Cardiac muscle cell (in vitro differentiated cells and primary cell): ENCODE data around the gene CCM2. TPM values are rescaled to one million over a fixed set of nuclear protein-coding genes. Genes with fewer than 3 reads are reported as not detected.

ENCODE experiments used
- DNase-seq, 2 donors: peaks; one replicate each; pipeline versions ENCODE4 v3.0.0 to v3.0.0-alpha.2; 2010 to 2017; ENCODE audit warnings: low read depth in 1 of 2, low spot score in 1 of 2
- H3K27ac ChIP-seq: fragments of 200-600 bp; sonication (generic); 2 replicates; pipeline ENCODE4 v1.5.1; 2016
- H3K27me3 ChIP-seq: fragments of 200-600 bp; sonication (generic); 2 replicates; pipeline ENCODE4 v1.6.0; 2016; ENCODE audit warnings: control low read depth
- H3K36me3 ChIP-seq: fragments of 200-600 bp; sonication (generic); 2 replicates; pipeline ENCODE4 v1.5.1; 2016; ENCODE audit warnings: control low read depth
- H3K4me1 ChIP-seq: fragments of 200-600 bp; sonication (generic); 2 replicates; pipeline ENCODE4 v1.8.1; 2017; ENCODE audit warnings: low read depth, mild to moderate bottlenecking, mixed run types
- H3K4me3 ChIP-seq: fragments of 200-600 bp; sonication (generic); 2 replicates; pipeline ENCODE4 v1.5.1; 2016; ENCODE audit warnings: mild to moderate bottlenecking
- H3K9me3 ChIP-seq: fragments of 200-600 bp; sonication (generic); 2 replicates; pipeline ENCODE4 v1.5.1; 2017; ENCODE audit warnings: low read depth, mild to moderate bottlenecking, control low read depth
- CTCF ChIP-seq: IDR thresholded peaks from 2 replicates; pipeline ENCODE4 v1.5.1; 2012; ENCODE audit warnings: low read depth, mild to moderate bottlenecking, low read length
- polyA plus RNA-seq: library from polyadenylated mRNA; unstranded; fragments of >200 nt; fragmentation: Nextera tagmentation; extraction: Ambion mirVana; gene quantifications from 2 replicates; pipeline ENCODE4 v1.2.1, GENCODE V29; 2016
- total RNA-seq: library from RNA; depleted of rRNA; stranded (reverse); fragments of >200 nt; gene quantifications from 2 replicates; pipeline ENCODE4 v1.2.3, GENCODE V29; 2016

CCM2 gene
- total and polyA plus RNA-seq, 2 experiments from 2014 or later, result 38.3 to 65.7 TPM

DNA sequence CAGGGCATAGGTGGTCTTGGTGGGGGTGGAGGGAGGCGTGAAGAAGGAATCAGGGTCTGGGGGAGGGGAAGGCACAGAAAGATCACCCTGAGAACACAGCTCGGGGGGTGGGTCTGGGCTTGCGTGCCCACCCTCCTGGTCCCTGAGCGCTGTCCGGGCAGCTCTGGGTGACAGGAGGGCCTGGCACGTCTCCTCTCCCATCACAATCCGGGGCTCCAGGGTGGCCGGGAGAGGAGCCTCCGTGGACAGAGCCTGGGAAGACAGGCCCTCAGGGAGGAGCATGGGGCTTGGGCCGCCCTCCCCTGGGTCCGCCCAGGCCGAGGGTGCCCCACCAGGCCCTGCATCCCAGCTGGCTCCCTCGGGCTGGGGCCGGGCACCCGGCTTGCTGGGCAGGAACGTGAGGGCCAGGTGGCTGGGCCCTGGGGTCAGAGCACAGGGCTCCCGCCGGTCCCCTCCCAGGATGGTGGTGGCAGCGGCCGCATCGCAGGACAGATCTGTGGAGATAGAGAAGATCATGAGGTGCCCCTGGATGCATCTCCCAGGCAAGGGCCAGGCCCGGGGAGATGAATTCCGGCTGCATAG is 85.7 kb downstream of the CCM2 start:
- H3K27ac ChIP-seq, result no peak overlapping the region
- no peaks in the 10 kb centered on the region for H3K4me1 ChIP-seq
- no peaks in the 10 kb centered on the region for H3K9me3 ChIP-seq
- H3K27me3 ChIP-seq, result peaks cover 26% of the 10 kb centered on the region
- DNase-seq, result no peak
- TF ChIP-seq CTCF, result no peak
- no peaks in the 10 kb centered on the region for H3K36me3 ChIP-seq
- H3K4me3 ChIP-seq, result no peak overlapping the region

GRCh38 chr7:45086331-45087065 is 86.5 kb downstream of the CCM2 start:
- no peak for TF ChIP-seq CTCF
- H3K4me1 ChIP-seq, result no peaks in the 10 kb centered on the region
- DNase-seq, result no peak

GRCh38 chr7:45087301-45088145 is 87.5 kb downstream of the CCM2 start:
- H3K27me3 ChIP-seq, result peaks cover 28% of the 10 kb centered on the region
- no peak for DNase-seq
- H3K4me1 ChIP-seq, result no peaks in the 10 kb centered on the region
- H3K9me3 ChIP-seq, result no peaks in the 10 kb centered on the region
- no peak overlapping the region for H3K4me3 ChIP-seq
- no peaks in the 10 kb centered on the region for H3K36me3 ChIP-seq
- no peak overlapping the region for H3K27ac ChIP-seq
- TF ChIP-seq CTCF, result no peak

More at GRCh38 chr7:45086331-45087065, 86.5 kb downstream of the CCM2 start:
- no peaks in the 10 kb centered on the region for H3K36me3 ChIP-seq
- H3K27ac ChIP-seq, result no peak overlapping the region
- no peak overlapping the region for H3K4me3 ChIP-seq
- H3K27me3 ChIP-seq, result peaks cover 26% of the 10 kb centered on the region
- no peaks in the 10 kb centered on the region for H3K9me3 ChIP-seq

DNA sequence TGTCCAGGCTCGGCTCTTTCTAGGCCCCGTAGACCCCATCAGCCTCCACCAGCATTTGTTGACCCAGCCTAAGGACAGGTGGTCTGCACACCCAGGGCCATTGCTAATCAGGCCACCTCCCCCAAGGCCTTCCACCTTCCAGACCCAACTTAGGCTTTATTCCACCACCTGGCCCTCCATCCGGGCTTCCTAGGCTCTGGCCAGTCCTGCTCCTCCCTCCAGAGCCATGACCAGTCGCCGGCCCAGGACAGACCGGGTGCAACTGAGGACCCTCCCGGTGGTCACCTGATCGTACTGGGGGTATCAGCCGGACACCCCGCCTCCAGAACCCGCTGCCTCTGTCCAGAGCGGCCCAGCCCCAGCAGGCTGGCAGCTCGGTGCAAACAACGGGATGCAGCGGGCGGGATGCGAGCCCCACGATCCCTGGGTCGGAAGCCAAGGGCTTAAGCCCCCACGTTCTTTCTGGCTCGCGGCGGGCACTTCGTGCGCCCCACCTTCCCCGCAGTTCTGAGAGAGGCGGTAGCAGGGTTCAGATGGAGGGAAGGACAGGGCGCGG is 88.2 kb downstream of the CCM2 start:
- H3K4me1 ChIP-seq, result no peaks in the 10 kb centered on the region
- DNase-seq, result no peak
- peaks cover 28% of the 10 kb centered on the region for H3K27me3 ChIP-seq
- H3K4me3 ChIP-seq, result peak overlapping the region; percentile 37
- no peak overlapping the region for H3K27ac ChIP-seq
- H3K9me3 ChIP-seq, result no peaks in the 10 kb centered on the region
- H3K36me3 ChIP-seq, result no peaks in the 10 kb centered on the region
- no peak for TF ChIP-seq CTCF

DNA sequence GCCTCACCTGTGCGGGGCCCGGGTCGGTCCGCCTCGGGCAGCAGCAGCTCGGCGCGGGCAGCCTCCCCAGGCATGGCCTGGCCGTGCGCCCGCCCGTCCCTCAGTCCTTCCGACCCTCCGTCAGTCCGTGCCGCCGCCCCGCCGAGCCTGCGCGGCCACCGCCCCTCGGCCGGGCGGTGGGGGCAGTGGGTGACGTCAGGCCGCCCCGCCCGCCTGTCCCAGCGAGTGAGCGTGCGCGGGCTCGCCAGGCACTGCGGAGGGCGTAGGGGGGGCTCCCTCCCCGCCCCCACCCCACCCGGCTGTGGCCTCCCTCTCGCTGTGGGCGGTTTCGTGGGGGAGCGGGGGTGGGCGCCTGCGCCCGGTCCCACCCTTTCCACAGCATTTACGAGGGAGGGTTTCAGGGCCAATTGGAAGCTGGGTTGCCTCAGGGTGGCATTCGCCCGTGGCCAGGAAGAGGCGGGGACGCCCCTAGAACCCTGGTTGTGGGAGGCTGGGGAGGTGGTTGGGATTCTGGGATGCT is 88.9 kb downstream of the CCM2 start, which contains the start of gene NACAD:
NACAD (minus strand) TSS at position 149 of the 520 bp plus-strand sequence; CDS start at position 74, 75 bp downstream.
- H3K4me1 ChIP-seq, result no peaks in the 10 kb centered on the region
- H3K36me3 ChIP-seq, result no peaks in the 10 kb centered on the region
- peak within 1 kb of the TSS; percentile 37 for H3K4me3 ChIP-seq
- no peaks in the 10 kb centered on the region for H3K9me3 ChIP-seq
- peaks cover 28% of the 10 kb centered on the region for H3K27me3 ChIP-seq
- TF ChIP-seq CTCF, result no peak
- H3K27ac ChIP-seq, result no peak within 1 kb of the TSS
- DNase-seq, result peak; percentile 25 to 28
